Measurements from ENCODE around the gene MYOF.

MYOF gene

GRCh38 chr10:93261961-93262610 is 220.0 kb downstream of the MYOF start:
- DNase-seq (ENCODE audit: low read depth): no peak
- H3K27me3 ChIP-seq (replicated peaks; ENCODE audit: control insufficient read depth, insufficient read depth, low read length): no peaks in the 10 kb centered on the region
- H3K4me3 ChIP-seq (ENCODE audit: low read length): no peak overlapping the region
- no peaks in the 10 kb centered on the region for H3K9me3 ChIP-seq (ENCODE audit: control insufficient read depth, low read length)
- no peak overlapping the region for H3K9ac ChIP-seq (ENCODE audit: low read length)
- peaks cover 4% of the 10 kb centered on the region for H3K4me1 ChIP-seq (ENCODE audit: control insufficient read depth, insufficient read depth, low read length)
- no peaks in the 10 kb centered on the region for H3K36me3 ChIP-seq (ENCODE audit: control insufficient read depth, insufficient read depth, low read length, severe bottlenecking)

- Histone ChIP-seq H3K4me3 (ENCODE audit: low read length) (no peak overlapping the region), H3K9ac (ENCODE audit: low read length) (no peak overlapping the region), H3K9me3 (ENCODE audit: control insufficient read depth, low read length) (no peaks in the 10 kb centered on the region), H3K36me3 (ENCODE audit: control insufficient read depth, insufficient read depth, low read length, severe bottlenecking) (no peaks in the 10 kb centered on the region), H3K27me3 (replicated peaks; ENCODE audit: control insufficient read depth, insufficient read depth, low read length) (no peaks in the 10 kb centered on the region), H3K4me1 (ENCODE audit: control insufficient read depth, insufficient read depth, low read length) (peaks cover 4% of the 10 kb centered on the region)
- DNase-seq (ENCODE audit: low read depth): no peak
Observed at GRCh38 chr10:93261089-93261488, 221.0 kb downstream of the MYOF start.

- Histone ChIP-seq H3K27me3 (replicated peaks; ENCODE audit: control insufficient read depth, insufficient read depth, low read length) (no peaks in the 10 kb centered on the region), H3K4me1 (ENCODE audit: control insufficient read depth, insufficient read depth, low read length) (peaks cover 7% of the 10 kb centered on the region), H3K9me3 (ENCODE audit: control insufficient read depth, low read length) (no peaks in the 10 kb centered on the region), H3K9ac (ENCODE audit: low read length) (no peak overlapping the region), H3K36me3 (ENCODE audit: control insufficient read depth, insufficient read depth, low read length, severe bottlenecking) (no peaks in the 10 kb centered on the region), H3K4me3 (ENCODE audit: low read length) (no peak overlapping the region)
- DNase-seq (ENCODE audit: low read depth): no peak
Observed at GRCh38 chr10:93259126-93259525, 223.0 kb downstream of the MYOF start.

Measured in adipocyte (in vitro differentiated cells).